GM12872 (cell line): ENCODE measurements around the gene SETBP1.

Experiments used
- CTCF ChIP-seq: IDR thresholded peaks from 3 replicates; pipeline ENCODE4 v1.5.1; 2011; ENCODE audit warnings: low read depth, mild to moderate bottlenecking, low read length, moderate library complexity; ENCODE audit not compliant: insufficient read depth

SETBP1 gene

DNA sequence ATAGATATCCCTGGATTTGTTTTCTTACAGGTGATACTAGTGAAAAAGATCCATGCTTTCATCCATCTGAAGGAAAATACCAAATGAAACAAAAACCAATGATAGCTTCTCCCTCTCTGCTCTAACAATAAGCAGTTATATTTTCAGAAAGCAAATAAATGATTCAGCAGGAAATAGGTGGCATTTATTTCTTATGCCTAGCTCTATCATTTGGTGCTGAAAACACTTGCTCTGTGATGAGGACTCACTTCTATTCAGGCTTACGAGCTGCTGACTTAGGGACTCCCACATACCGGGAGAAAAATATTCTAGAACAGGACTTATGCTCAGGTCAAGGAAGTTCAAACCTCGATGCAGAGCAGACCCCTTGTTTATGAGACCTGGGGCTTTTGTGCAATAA, 142.6 kb downstream of the SETBP1 start:
- no peak for TF ChIP-seq CTCF

DNA sequence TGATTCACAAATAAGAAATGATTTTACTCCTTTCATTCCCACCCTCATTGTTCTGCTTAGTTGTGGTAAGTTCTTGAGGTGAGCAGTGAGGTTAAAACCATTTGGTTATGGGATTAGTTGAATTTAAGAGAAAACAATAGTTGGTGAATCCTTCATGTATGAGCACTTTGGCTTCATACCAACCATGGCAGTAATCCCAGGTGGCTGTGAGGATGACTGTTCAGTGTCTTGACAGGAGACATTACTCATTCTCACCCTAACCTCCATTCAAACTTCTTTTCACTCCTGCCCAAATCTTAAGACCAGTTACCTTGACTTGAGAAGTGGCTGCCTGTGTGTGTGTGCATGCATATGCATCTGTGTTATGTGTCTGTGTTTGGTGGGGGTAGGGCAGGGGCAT, 143.1 kb downstream of the SETBP1 start:
- no peak for TF ChIP-seq CTCF

DNA sequence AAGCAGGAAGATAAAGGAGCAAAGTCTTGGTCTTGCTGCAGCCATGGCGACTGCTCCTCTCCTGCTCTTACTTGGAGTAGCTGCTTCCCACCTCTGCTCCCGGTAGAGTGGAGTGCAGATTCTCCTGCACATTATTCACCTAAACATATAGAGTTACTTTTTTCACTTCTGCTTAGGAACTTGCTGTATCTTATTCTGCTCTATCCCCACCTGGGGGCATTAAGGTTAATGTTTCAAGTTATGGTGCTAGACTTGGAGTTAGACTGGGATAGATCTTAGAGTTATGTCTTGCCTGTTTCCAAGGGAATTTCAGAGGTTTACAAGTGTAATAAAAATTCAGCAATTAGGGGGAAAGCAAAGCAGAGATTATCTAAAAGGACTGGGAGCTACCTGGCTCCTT, 144.2 kb downstream of the SETBP1 start:
- no peak for TF ChIP-seq CTCF

- TF ChIP-seq CTCF = no peak
Observed at GRCh38 chr18:44826418-44827259, 146.0 kb downstream of the SETBP1 start.

- TF ChIP-seq CTCF = no peak
Observed at GRCh38 chr18:44828080-44828479, 147.4 kb downstream of the SETBP1 start.

DNA sequence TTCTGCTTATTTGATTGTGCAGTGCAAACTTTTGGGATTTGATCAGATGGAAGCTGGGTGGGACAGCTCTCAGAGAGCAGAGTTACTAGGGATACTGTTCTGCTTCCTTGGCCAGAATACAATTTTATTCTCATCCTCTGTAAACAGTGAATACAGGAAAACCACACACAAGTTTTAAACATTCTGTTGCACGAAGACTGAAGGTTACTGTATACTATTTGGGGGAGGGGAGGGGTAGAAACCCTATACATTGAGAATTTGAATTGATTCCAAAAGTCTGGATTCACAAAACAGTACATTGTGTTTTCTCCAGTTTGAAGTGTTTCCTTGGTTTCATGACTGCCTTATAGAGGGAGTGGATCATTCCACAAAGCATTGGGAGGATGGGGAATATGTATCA, 149.9 kb downstream of the SETBP1 start:
- TF ChIP-seq CTCF = no peak

DNA sequence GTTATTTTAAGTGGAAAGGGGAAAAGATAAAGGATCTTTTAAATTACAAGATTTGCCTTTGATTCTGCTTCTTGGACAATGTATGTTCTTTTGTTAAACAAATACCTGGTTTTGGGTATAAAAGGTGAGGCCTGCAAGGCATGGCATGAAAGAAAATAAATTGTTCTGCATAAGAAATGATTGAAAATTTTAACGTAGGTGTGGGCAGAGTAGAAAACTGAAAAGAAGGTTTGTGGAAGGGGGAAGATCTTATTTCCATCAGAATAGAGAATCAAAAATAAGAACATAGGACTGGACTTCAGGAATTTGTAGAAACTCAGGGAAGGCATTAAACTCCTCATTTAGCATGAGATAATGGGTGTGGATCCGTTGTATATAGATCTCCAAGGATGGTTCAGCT, 153.1 kb downstream of the SETBP1 start:
- no peak for TF ChIP-seq CTCF
